GM21381 (cell line): ENCODE data around the gene PSMB3.

Experiments
- ATAC-seq: cut with Tn5 transposase; IDR thresholded peaks from one replicate; pipeline ENCODE4 v1.9.1; 2021; ENCODE audit warnings: mild to moderate bottlenecking, moderate library complexity; ENCODE audit not compliant: unreplicated experiment

The PSMB3 gene

DNA sequence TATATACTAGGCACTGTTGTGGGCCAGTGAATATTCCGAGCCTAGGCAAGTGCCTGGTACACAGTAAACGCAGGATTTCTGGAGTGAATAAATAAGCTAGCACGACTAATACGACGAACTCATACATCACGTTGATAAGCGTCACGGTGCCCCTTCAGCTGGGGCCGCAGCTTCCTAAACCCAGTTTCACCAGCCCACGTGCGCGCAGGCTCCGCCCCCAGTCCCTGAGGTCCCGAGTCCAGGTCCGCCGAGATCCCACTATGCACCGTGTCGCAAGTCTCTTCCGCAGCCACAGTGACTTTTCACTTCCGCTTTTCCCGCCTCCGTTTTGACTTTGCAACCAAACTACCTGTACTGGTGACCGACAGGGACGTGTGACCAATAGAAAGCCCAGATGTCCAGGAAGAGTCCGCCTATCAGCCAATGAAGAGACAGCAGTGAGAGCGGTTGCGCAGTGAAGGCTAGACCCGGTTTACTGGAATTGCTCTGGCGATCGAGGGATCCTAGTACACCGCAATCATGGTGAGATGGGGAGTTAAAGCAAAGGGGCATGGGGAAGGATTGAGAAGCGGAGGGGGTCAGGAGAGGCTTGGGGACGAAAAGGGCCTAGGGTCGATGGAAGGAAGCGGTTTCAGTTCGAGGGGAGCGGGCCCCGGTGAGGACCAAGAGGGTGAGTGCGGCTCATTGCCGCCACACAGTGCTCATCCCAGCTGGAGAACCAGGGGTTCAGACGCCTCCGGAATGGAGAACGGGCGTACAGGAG lies at the start of gene PSMB3:
PSMB3 (plus strand) TSS at position 434 of the 763 bp plus-strand sequence; CDS start at position 520, 86 bp downstream.
- ATAC-seq = peak; percentile 82

DNA sequence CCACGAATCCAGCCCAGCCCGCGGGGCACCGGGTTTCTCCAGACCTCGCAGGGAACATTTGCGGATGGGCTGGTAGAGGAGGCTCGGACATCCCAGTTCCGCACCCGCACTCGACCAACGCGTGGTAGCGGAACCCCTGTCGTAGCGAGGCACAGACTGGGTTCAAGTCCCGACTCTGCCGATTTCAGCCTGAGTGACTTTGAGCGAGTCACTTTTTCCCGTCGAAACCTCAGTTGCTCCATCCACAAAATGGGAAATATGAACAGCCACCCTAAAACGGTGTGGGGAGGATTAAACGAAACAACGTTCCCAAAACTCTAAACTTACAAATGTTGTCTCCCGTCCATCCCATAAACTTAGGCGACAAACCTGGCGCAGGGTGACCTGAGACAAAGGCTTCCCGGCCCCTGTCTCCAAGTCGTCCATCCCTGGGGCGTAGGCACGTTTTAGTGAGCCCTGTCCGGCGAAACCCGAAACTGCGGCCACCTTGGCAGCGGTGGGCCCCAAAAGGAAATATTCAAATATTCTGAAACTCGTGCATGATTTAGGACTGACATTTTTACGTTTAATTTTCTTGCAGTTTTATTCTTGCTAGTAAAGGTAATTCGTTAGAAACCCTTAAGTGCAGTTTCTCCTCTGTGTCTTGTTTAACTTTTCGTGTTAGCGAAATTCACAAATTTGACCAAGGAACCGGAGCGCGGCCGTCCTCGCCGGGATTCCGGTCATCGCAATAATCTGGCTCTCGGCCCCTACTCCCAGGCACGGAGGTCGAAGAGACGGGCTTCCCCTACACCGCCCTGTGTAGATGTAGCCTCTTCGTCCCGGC lies 49.4 kb upstream of the PSMB3 start:
- ATAC-seq = no peak

DNA sequence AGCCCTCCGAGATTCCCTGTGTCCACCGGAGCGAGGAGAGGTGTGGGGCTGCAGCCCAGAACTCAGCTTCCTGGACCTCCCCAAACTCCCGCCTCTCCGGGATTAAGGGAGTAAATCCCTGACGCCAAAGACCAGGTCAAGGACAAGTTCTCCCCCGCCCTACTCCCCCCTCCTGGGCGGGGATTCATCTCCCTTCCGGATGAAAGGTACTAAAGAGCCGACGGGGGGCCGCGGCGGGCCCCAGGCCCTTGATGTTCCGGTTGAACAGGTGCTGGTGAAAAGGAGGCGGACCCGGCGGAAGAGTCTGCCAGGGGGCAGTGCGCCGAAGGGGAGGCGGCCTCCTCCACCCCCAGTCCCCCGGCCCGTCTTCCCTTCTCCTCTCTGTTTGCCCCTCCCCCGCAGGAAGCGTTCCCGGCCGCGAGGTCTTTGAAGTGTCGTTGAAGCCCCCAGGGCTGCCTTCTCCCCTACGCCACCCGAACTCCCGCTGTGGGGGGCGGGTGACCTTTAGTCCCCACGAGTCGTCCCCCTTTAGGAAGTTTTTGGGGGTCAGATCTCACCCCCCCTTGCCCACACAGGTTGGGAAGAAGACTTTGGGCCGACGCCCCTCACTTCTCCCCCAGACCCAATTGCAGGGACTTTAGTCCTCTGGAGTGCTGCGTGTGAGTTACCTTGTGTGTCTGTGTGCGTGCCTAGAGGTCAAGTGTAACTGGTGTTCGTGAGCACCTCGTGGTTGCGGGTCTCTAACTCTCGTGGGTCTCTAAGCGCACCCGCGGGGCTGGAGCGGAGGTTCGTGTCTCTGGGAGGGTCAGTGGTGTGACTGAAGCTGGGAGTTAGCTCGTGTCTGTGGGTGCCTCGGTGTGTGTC lies 48.6 kb upstream of the PSMB3 start:
- no peak for ATAC-seq

DNA sequence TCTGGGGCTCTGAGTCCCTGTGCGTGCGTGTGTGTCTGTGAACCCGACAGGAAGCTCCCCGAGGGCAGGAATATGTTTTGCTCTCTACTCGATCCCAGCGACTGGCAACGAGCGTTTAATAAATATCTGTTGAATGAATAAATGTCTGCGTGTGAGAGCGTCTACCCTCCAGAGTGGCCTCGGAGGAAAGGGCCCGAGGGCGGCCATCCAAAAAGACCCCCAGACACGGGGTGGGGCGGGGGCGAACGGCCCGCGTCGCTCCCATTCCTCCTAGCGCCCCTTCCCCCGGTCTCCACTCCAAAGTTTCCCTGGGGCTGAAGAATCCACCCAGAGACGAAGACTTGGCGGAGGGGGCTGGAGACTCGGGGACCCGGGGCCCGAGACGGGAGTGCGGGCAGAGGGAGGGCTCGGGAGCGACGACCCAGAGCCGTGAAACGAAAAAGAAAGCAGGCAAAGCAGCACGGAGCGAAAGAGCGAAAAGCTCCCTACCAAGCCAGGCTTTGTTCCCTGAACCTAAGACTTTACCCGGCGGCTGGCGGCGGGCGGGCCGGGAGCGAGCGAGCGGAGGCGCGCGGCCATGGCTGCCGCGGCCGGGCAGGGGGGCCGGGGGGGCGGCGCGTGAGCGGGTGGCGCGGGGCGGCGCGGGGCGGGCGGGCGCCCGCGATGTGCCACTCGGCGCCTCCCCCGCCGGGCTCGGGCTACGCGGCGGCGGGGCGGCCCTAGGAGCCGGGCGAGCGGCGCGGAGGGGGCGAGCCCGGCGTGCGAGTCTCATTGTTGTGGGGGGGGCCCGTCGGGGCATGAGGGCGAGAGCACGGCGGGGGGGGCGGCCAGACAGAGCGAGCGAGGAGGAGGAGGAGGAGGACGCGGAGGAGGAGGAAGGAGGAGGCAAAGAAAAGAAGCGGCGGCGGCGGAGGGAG lies 47.7 kb upstream of the PSMB3 start, which contains the start of gene MLLT6:
MLLT6 (plus strand) TSS at position 668 of the 917 bp plus-strand sequence. CDS start 360 bp downstream, outside the sequence.
- no peak for ATAC-seq

DNA sequence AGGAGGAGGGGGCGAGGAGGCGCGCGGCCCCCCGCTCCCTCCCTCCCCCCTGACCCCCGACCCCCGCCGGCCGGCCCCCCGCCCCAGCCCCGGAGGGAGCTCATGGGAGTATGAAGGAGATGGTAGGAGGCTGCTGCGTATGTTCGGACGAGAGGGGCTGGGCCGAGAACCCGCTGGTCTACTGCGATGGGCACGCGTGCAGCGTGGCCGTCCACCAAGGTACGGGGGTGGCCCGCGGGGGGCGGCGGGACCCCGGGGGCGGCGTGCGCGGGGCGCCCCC lies 47.1 kb upstream of the PSMB3 start:
- ATAC-seq = no peak

DNA sequence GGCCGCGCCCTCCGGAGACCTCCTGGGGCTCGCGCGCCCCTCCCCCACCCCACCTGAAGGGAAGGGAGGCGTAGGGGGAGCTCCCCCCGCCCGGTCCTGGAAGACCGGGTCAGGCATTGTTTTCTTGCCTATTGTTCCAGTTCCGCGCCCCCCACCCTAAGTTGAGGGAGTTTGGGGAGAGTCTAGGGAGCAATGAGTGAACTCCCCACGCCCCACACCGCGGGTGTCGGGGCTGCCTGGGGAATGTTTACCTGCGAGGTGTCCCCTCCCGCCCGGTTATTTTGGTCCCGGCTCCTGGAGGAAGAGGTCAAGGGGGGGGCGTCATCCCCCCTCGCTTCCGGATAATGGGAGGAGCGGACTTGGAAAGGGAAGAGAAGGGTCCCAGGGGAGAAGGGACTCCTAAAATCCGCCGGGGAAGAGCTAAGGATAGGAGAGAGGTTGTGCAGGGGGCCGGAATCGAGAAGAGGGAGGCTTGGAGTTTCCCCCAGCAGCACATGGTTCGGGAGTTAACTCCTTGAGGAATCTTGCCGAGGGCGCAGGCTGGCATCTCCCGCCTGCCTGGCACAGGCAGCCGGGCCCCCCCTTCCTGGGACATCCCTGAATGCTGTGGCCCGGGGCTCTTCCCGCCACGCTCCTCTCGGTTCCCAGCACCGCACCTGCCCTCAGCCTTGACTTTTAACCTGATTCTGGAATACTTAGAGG lies 46.6 kb upstream of the PSMB3 start:
- no peak for ATAC-seq

DNA sequence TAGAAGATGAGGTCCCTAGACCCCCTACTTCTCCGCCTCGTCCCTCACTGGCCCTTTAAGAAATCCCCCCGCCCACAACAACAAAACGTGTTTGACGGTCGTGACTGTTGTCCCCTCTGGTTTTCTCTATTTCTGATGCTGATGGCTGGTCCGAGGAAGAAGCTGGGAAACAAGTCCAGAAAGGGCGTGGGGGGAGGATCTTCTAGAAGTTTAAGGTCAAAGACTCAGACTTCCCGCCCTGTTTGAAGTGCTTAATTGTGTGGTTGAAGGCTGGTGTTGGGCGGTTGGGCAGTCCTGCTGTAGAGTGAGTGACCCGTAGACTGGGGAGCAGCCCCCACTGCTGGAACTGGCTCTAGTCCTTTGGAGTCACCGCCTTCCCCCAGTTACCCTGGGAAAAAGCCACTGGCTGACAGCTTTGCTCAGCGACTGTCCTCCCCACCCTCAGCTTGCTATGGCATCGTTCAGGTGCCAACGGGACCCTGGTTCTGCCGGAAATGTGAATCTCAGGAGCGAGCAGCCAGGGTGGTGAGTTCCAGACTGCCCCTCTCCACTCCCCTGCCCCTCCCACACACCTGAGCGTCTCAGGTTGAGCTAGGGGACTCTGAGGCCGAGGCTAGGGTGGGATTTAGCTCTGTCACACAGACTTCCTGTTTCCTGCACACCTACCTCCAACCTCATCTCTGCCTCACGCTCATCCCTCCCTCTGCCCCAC lies 45.9 kb upstream of the PSMB3 start:
- no peak for ATAC-seq

DNA sequence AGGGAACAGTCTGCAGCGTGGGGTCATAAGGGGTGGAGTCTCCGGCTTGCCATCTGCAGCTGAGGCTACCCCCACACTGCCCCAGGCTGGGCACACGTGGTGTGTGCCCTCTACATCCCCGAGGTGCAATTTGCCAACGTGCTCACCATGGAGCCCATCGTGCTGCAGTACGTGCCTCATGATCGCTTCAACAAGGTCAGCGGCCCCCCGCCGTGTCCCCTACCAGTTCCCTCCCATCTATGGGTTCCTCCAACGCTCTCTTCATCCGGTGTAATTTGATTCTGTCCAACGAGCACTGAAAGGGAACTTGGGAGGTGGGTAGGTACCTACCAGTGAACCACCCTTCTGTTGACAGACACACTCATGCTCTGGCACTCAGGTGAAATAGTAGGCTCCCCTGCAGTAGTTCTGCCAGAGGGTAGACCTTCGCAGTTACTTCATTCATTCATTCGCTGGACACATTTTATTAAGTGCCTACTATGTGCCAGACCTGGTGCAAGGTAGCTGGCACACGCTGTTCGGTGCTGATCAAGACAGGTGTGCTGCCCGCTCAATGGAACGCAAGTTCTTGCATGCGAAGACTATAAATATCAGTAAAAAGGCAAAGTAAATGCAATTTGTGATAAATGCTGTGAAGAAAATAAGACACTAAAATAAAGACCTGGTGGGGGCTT lies 44.7 kb upstream of the PSMB3 start:
- no peak for ATAC-seq

DNA sequence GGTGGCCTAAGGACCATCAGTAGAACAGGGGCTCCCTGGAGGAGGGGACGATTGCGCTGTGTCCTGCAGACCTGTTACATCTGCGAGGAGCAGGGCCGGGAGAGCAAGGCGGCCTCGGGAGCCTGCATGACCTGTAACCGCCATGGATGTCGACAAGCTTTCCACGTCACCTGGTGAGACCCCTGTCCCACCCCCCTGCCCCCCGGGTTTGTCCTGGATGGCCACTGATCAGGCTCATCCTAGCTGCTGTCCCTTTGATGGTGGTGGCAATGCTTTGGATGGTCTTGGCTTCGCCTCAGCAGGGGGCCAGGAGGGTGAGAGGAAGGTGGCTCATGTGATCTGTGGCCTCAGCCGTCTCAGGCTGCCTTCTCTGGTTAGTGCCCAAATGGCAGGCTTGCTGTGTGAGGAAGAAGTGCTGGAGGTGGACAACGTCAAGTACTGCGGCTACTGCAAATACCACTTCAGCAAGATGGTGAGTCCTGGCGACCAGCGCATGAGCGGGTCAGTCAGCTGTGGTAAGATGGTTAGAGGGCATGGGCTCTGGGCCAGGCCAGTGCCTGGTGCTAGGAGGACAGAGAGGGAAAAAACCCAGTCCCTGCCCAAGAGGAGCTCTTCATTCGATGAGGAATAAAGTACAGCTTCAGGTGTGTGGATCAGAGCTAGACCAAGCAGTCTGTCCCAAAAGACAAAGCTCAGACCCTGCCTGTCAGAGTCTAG lies 43.3 kb upstream of the PSMB3 start:
- ATAC-seq = no peak

DNA sequence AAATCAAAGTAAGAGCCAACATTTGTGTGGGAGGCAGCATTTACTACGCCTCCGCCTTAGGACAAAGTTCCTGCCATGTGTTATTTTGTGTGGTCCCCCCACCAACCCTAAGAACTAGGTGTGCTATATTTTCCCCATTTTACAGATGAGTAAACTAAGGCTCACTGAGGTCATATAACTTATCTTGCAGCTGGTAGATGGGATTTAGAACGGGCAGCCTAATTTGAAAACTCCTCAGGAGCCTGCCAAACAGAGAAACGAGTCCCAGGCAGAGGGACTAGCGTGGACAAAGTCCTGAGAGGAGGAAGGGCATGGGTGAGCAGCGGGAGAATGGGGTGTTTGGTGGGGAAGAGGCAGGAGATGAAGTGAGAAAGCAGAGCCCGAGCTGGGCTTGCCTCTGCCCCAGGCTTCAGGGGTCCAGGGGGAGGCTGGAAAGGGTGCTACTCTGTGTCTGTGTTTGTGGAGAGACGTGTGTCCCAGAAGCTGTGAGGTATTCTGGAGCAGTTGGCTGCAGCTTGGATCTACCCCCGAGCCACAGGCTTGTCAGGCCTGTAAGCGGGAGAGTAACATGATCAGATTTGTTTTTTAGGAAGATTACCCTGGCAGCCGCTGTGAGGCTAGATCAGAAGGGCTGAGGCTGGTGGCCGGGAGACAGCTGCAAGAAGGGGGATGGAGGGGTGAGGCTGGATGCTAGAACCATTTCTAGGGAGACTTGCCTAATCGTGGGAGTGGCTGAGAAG lies 42.5 kb upstream of the PSMB3 start:
- ATAC-seq = no peak

DNA sequence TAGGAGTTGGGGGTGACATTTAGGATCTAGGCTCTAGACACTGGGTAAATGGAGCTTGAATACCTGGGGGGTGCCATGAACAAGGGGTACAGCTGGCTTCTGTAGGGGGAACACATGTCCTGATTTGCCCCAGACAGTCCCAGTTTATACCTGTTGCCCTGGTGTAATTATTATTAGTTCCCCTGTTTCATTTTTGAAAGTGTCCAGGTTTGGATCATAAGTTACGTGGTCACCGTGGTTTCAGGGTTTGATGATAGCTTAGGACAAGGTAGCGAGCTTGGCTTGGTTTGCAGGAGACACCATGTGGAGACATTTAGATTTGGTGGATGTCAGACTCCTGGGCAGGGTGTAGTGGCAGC lies 42.0 kb upstream of the PSMB3 start:
- no peak for ATAC-seq

DNA sequence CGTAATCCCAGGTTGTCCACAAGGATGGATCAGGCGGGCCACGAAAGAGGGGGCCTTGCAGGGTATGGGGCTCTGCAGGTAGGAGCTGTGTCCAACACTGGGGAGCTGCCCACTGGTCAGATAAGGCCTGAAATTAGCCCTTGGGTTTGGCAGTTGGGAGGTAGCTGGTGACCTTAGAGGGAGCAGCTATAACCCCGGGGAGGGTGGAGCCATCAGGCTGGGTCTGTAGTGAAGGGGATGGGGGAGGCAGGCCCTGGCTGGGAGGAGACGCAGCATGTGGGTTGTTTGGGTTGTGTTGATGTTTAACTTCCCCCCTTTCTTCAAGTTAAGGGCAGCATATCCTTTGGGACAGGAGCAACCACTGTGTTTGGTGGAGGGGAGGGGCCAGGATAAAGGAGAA lies 41.6 kb upstream of the PSMB3 start:
- no peak for ATAC-seq

DNA sequence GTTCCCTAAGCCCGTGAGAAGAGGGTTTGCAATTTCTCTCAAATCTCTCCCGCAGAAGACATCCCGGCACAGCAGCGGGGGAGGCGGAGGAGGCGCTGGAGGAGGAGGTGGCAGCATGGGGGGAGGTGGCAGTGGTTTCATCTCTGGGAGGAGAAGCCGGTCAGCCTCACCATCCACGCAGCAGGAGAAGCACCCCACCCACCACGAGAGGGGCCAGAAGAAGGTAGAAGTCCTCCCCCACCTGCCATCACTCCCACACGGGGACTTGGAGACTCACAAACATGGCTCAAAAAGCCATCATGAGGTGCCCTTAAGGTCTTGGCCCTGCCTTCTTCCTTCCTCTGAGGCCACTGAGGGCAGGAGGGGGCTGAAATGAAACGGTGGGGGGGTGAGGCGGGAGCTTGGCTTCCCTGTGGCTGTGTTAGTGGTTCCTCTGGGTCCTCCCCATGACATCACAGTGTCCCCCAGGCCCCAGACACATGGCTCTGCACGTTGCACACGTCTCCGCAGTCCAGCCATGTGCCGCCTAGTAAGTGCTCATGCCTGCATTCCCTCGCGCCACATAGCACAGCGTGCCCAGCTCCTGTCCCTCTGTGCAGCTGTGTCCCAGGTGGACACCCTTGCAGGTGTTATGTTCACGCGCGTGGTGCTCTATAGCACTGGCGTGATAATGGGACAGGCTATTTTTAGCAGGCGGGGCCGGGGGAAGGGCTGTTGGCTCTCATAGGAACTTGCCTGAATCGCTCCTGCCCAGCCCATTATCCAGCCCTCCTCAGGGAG lies 40.6 kb upstream of the PSMB3 start:
- no peak for ATAC-seq

DNA sequence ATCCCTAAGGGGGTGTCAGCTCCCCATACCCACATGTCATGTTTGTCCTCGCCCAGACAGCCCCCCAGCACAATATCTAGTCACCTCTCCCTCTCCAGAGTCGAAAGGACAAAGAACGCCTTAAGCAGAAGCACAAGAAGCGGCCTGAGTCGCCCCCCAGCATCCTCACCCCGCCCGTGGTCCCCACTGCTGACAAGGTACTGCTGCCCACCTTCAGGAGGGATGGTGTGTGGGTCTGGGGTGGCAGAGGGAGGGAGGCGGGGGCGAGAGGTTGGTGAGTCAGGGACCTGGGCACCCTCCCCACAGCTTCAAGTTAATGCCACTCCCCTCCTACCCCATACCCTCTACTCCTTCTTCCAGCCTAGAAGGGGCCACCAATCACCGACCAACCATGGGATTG lies 39.9 kb upstream of the PSMB3 start:
- ATAC-seq = no peak

DNA sequence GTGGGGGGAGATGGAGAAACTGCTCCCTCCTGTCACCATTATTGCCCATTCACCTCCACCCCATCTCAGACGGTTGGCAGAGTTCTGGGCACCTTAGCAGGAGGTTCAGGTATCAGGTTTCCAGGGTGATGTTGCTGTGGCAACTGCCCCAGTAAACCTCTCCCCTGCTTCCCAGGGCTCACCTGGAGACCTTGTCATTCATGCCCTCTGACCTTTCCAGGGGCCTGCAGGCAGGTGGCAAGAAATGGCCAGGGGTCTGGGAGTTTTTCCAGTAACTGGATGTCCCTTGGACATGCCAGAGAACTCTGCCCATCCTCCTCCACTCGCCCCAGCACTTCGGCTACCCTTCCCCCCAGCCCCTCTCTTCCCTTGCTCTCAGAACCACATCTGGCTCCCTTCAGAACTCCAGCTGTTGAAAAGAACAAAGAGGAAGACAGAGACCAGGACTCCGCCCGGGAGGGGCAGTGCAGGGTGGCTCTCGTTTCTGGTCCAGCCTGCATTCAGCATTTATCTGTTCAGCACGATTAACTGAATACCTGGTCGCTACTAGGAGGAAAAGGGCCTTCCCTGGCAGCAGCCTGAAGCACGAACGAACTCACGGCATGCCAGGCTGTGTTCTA lies 39.0 kb upstream of the PSMB3 start:
- ATAC-seq = no peak
